Liver (tissue), 9 donors: ENCODE measurements around the gene ANGPT4. TPM values are rescaled to one million over a fixed set of nuclear protein-coding genes. Genes with fewer than 3 reads are reported as not detected.

Experiments
- DNase-seq: peaks from one replicate; pipeline ENCODE4 v3.0.0-alpha.2; 2017; ENCODE audit warnings: low spot score
- H3K27ac ChIP-seq, 2 donors: one replicate each; pipeline ENCODE4 v1.7.0; 2013; ENCODE audit warnings: inconsistent platforms in 2 of 2, low read length in 2 of 2, control low read depth in 1 of 2, low read depth in 1 of 2, mild to moderate bottlenecking in 1 of 2
- H3K27me3 ChIP-seq, 4 donors: one replicate each; pipeline versions ENCODE4 v1.6.1 to v1.7.0; 2013; ENCODE audit warnings: low read length in 3 of 4, inconsistent platforms in 1 of 4, mild to moderate bottlenecking in 1 of 4, moderate library complexity in 1 of 4; ENCODE audit not compliant: control insufficient read depth in 4 of 4, insufficient read depth in 4 of 4
- H3K36me3 ChIP-seq, 4 donors: one replicate each; pipeline versions ENCODE4 v1.6.1 to v1.7.0; 2013; ENCODE audit warnings: low read length in 3 of 4, mild to moderate bottlenecking in 3 of 4, low read depth in 1 of 4, moderate library complexity in 1 of 4; ENCODE audit not compliant: control insufficient read depth in 4 of 4, insufficient read depth in 3 of 4
- H3K4me1 ChIP-seq, 4 donors: one replicate each; pipeline versions ENCODE4 v1.6.1 to v1.7.0; 2013; ENCODE audit warnings: low read length in 3 of 4, mild to moderate bottlenecking in 3 of 4, moderate library complexity in 1 of 4; ENCODE audit not compliant: control insufficient read depth in 4 of 4, insufficient read depth in 4 of 4
- H3K4me3 ChIP-seq, 3 donors: one replicate each; pipeline versions ENCODE4 v1.6.1 to v1.7.0; 2013; ENCODE audit warnings: low read length in 3 of 3, control low read depth in 1 of 3, low read depth in 1 of 3, mild to moderate bottlenecking in 1 of 3
- H3K9ac ChIP-seq, 2 donors: one replicate each; pipeline ENCODE4 v1.7.0; 2013; ENCODE audit warnings: low read length in 2 of 2, mild to moderate bottlenecking in 2 of 2, moderate library complexity in 2 of 2, control low read depth in 1 of 2, low read depth in 1 of 2
- H3K9me3 ChIP-seq, 4 donors: one replicate each; pipeline versions ENCODE4 v1.6.1 to v1.7.0; 2013; ENCODE audit warnings: low read length in 3 of 4; ENCODE audit not compliant: control insufficient read depth in 4 of 4
- ATF3 ChIP-seq: IDR thresholded peaks from 2 replicates; pipeline ENCODE4 v1.6.1; 2016; ENCODE audit warnings: antibody characterized with exemption
- CTCF ChIP-seq: fragments of 150-350 bp; IDR thresholded peaks from 2 replicates; pipeline ENCODE4 v1.5.1; 2017; ENCODE audit warnings: improper control_type of control experiment, low read depth, low read length; ENCODE audit not compliant: missing input control
- EGR1 ChIP-seq, 2 donors: IDR thresholded peaks; 2 replicates each; pipeline ENCODE4 v1.6.1; 2016 to 2018; ENCODE audit warnings: antibody characterized with exemption in 2 of 2, low read depth in 2 of 2
- FOXA1 ChIP-seq: IDR thresholded peaks from 2 replicates; pipeline ENCODE4 v1.6.1; 2016; ENCODE audit warnings: antibody characterized with exemption
- FOXA2 ChIP-seq: IDR thresholded peaks from 2 replicates; pipeline ENCODE4 v1.6.1; 2016; ENCODE audit warnings: antibody characterized with exemption
- GABPA ChIP-seq, 2 donors: IDR thresholded peaks in 1 of 2; conservative IDR thresholded peaks in 1 of 2; 2 replicates each; pipeline ENCODE4 v1.6.1; 2016; ENCODE audit warnings: antibody characterized with exemption in 2 of 2, mild to moderate bottlenecking in 1 of 2, moderate library complexity in 1 of 2
- HNF4A ChIP-seq, 2 donors: conservative IDR thresholded peaks; 2 replicates each; pipeline ENCODE4 v1.6.1; 2016; ENCODE audit warnings: antibody characterized with exemption in 2 of 2, mild to moderate bottlenecking in 2 of 2
- HNF4G ChIP-seq: IDR thresholded peaks from 2 replicates; pipeline ENCODE4 v1.6.1; 2016; ENCODE audit warnings: antibody characterized with exemption
- JUND ChIP-seq, 2 donors: IDR thresholded peaks; 2 replicates each; pipeline ENCODE4 v1.6.1; 2016; ENCODE audit warnings: antibody characterized with exemption in 2 of 2
- MAX ChIP-seq: IDR thresholded peaks from 2 replicates; pipeline ENCODE4 v1.6.1; 2016; ENCODE audit warnings: antibody characterized with exemption
- NR2F2 ChIP-seq: IDR thresholded peaks from 2 replicates; pipeline ENCODE4 v1.6.1; 2016; ENCODE audit warnings: antibody characterized with exemption
- RAD21 ChIP-seq, 2 donors: IDR thresholded peaks; 2 replicates each; pipeline ENCODE4 v1.6.1; 2016; ENCODE audit warnings: antibody characterized with exemption in 2 of 2, mild to moderate bottlenecking in 2 of 2
- REST ChIP-seq: IDR thresholded peaks from 2 replicates; pipeline ENCODE4 v1.6.1; 2016; ENCODE audit warnings: antibody characterized with exemption, mild to moderate bottlenecking
- RXRA ChIP-seq, 2 donors: IDR thresholded peaks; 2 replicates each; pipeline ENCODE4 v1.6.1; 2017 to 2018; ENCODE audit warnings: antibody characterized with exemption in 2 of 2, mild to moderate bottlenecking in 1 of 2
- SP1 ChIP-seq: IDR thresholded peaks from 2 replicates; pipeline ENCODE4 v1.6.1; 2018; ENCODE audit warnings: antibody characterized with exemption, mild to moderate bottlenecking
- TAF1 ChIP-seq: conservative IDR thresholded peaks from 2 replicates; pipeline ENCODE4 v1.6.1; 2016; ENCODE audit warnings: antibody characterized with exemption, mild to moderate bottlenecking
- YY1 ChIP-seq: IDR thresholded peaks from 2 replicates; pipeline ENCODE4 v1.6.1; 2016; ENCODE audit warnings: antibody characterized with exemption, mild to moderate bottlenecking
- ZBTB33 ChIP-seq: IDR thresholded peaks from 2 replicates; pipeline ENCODE4 v1.6.1; 2016; ENCODE audit warnings: antibody characterized with exemption
- WGBS: extraction: QIAGEN DNeasy Blood & Tissue Kit; methylation state at CpG from one replicate; pipeline ENCODE4 v1.1.7; 2013; 5-methylcytosine and 5-hydroxymethylcytosine counted together
- polyA plus RNA-seq, 2 donors: library from polyadenylated mRNA; stranded (reverse) in 1 of 2; unstranded in 1 of 2; fragments of 200-250 nt in 1 of 2; fragments of >200 nt in 1 of 2; fragmentation: Nextera tagmentation in 1 of 2; extraction: Ambion mirVana in 1 of 2; gene quantifications; one replicate each; pipeline versions ENCODE4 v1.2.1 to v1.2.3, GENCODE V29; 2013 to 2015
- total RNA-seq, 2 donors: library from RNA; depleted of rRNA; stranded (reverse); fragments of >200 nt; gene quantifications; one replicate each; pipeline ENCODE4 v1.2.3, GENCODE V29; 2014
- donor health status: healthy.
- donor health status: healthy.
- donor health status: healthy.
- donor health status: healthy.
- donor health status: healthy.

ANGPT4 gene
- total and polyA plus RNA-seq, 4 donors = 0.05 to 0.13 (median 0.08) TPM

GRCh38 chr20:919491-919916, 3.4 kb upstream of the ANGPT4 start:
- H3K9me3 ChIP-seq = no peaks in the 10 kb centered on the region
- no peaks in the 10 kb centered on the region for H3K4me1 ChIP-seq
- TF ChIP-seq RXRA (IDR thresholded peaks at IDR 0.05) (no peak), RAD21 (IDR thresholded peaks at IDR 0.05) (no peak), TAF1 (no peak), HNF4G (no peak), CTCF (no peak), FOXA2 (no peak), FOXA1 (no peak), NR2F2 (no peak), GABPA (IDR thresholded peaks at IDR 0.05 in 1 of 2, conservative IDR thresholded peaks at IDR 0.05 in 1 of 2) (no peak), EGR1 (IDR thresholded peaks at IDR 0.05; ENCODE audit: low read depth in 2 of 2) (no peak), REST (no peak), ATF3 (no peak), SP1 (no peak), HNF4A (conservative IDR thresholded peaks at IDR 0.05) (no peak), YY1 (no peak), MAX (no peak), ZBTB33 (no peak), JUND (IDR thresholded peaks at IDR 0.05) (no peak)
- H3K36me3 ChIP-seq = no peaks in the 10 kb centered on the region
- WGBS = 83% methylated on average over 5 of the region's 5 CpGs
- no peak overlapping the region for H3K4me3 ChIP-seq
- H3K9ac ChIP-seq = no peak overlapping the region
- no peak overlapping the region for H3K27ac ChIP-seq
- no peaks in the 10 kb centered on the region for H3K27me3 ChIP-seq
- DNase-seq = no peak
